SIG-M5 (cell line): Measurements from ENCODE around the gene CLEC16A.

ENCODE experiments used
- DNase-seq: peaks from one replicate; lab custom pipeline; 2025; lab: John Stamatoyannopoulos, UW

Gene CLEC16A

GRCh38 chr16:11143372-11144035 is 199.1 kb downstream of the CLEC16A start:
- no peak for DNase-seq

GRCh38 chr16:11144122-11144521 is 199.8 kb downstream of the CLEC16A start:
- DNase-seq, result no peak

GRCh38 chr16:11145173-11145818 is 200.9 kb downstream of the CLEC16A start:
- DNase-seq, result no peak

GRCh38 chr16:11145819-11146211 is 201.5 kb downstream of the CLEC16A start:
- DNase-seq, result no peak

- no peak for DNase-seq
These were observed 202.8 kb downstream of the CLEC16A start for GRCh38 chr16:11147033-11147753.

GRCh38 chr16:11147754-11148444 is 203.5 kb downstream of the CLEC16A start:
- no peak for DNase-seq

GRCh38 chr16:11149011-11149616 is 204.8 kb downstream of the CLEC16A start:
- DNase-seq, result no peak

GRCh38 chr16:11150190-11150589 is 205.8 kb downstream of the CLEC16A start:
- no peak for DNase-seq

- DNase-seq, result no peak
These were observed 207.0 kb downstream of the CLEC16A start for GRCh38 chr16:11151156-11151884.

GRCh38 chr16:11151885-11152629 is 207.7 kb downstream of the CLEC16A start:
- no peak for DNase-seq

GRCh38 chr16:11152677-11153331 is 208.4 kb downstream of the CLEC16A start:
- DNase-seq, result no peak

GRCh38 chr16:11155284-11155806 is 211.0 kb downstream of the CLEC16A start:
- no peak for DNase-seq

- no peak for DNase-seq
These were observed 212.0 kb downstream of the CLEC16A start for GRCh38 chr16:11156401-11156800.

GRCh38 chr16:11157143-11157542 is 212.8 kb downstream of the CLEC16A start:
- no peak for DNase-seq

- DNase-seq, result no peak
These were observed 213.7 kb downstream of the CLEC16A start for GRCh38 chr16:11158018-11158417.

GRCh38 chr16:11159282-11159681 is 214.9 kb downstream of the CLEC16A start:
- no peak for DNase-seq

- no peak for DNase-seq
These were observed 216.3 kb downstream of the CLEC16A start for GRCh38 chr16:11160676-11161115.

- DNase-seq, result no peak
These were observed 217.1 kb downstream of the CLEC16A start for GRCh38 chr16:11161439-11161838.

- DNase-seq, result no peak
These were observed 217.6 kb downstream of the CLEC16A start for GRCh38 chr16:11161974-11162373.
